ENCODE results near the gene CIPC. TPM values are rescaled to one million over a fixed set of nuclear protein-coding genes. Genes with fewer than 3 reads are reported as not detected.

The CIPC gene
- total and polyA plus RNA-seq, 9 donors: 7.0 to 32.4 (median 21.4) TPM

GRCh38 chr14:77094672-77095284 is 3.3 kb upstream of the CIPC start:
- Histone ChIP-seq H3K4me3 (no peak overlapping the region), H3K4me1 (ENCODE audit: insufficient read depth) (peaks cover 5% of the 10 kb centered on the region), H3K36me3 (no peaks in the 10 kb centered on the region), H3K27me3 (no peaks in the 10 kb centered on the region), H3K27ac (no peak overlapping the region), H3K9me3 (no peaks in the 10 kb centered on the region)
- intact Hi-C loops (cut with DNase I): no loop called here
- 22 to 27% (median 22%) methylated on average over 8 of the region's 8 CpGs for WGBS, 3 donors
- DNase-seq: peak; percentile 60 to 89 (median 76)
- no peak for TF ChIP-seq POLR2A (IDR thresholded peaks at IDR 0.05)
- peak in 1 of 3 donors; percentile 74 for TF ChIP-seq CTCF (IDR thresholded peaks at IDR 0.05)
- no peak for TF ChIP-seq EP300 (IDR thresholded peaks at IDR 0.05)

GRCh38 chr14:77097006-77097699 is 905 bp upstream of the CIPC start:
- H3K4me3 ChIP-seq: peak overlapping the region; percentile 94
- peak overlapping the region; percentile 33 to 91 for H3K27ac ChIP-seq
- TF ChIP-seq POLR2A (IDR thresholded peaks at IDR 0.05) (no peak), EP300 (IDR thresholded peaks at IDR 0.05) (no peak), CTCF (IDR thresholded peaks at IDR 0.05) (no peak)
- peaks cover 7% of the 10 kb centered on the region for H3K4me1 ChIP-seq (ENCODE audit: insufficient read depth)
- 2 to 3% (median 3%) methylated on average over 20 of the region's 20 CpGs for WGBS, 3 donors
- no peaks in the 10 kb centered on the region for H3K36me3 ChIP-seq
- H3K27me3 ChIP-seq: no peaks in the 10 kb centered on the region
- intact Hi-C loops (cut with DNase I): loop anchor here in 1 of 4 donors (2.0 kb wide), 1 partner anchor 70 kb away; no protein-coding TSS in a partner anchor
- no peak for DNase-seq
- H3K9me3 ChIP-seq: no peaks in the 10 kb centered on the region

- Histone ChIP-seq H3K36me3 (no peaks in the 10 kb centered on the region), H3K4me3 (peak overlapping the region; percentile 94), H3K27ac (peak overlapping the region; percentile 81 to 91), H3K9me3 (no peaks in the 10 kb centered on the region), H3K27me3 (no peaks in the 10 kb centered on the region), H3K4me1 (ENCODE audit: insufficient read depth) (peaks cover 7% of the 10 kb centered on the region)
- peak; percentile 35 to 74 (median 65) for DNase-seq
- 4 to 5% (median 4%) methylated on average over 22 to 23 of the region's 23 CpGs for WGBS, 3 donors
- intact Hi-C loops (cut with DNase I): no loop called here
- TF ChIP-seq POLR2A (IDR thresholded peaks at IDR 0.05) (no peak), CTCF (IDR thresholded peaks at IDR 0.05) (no peak), EP300 (IDR thresholded peaks at IDR 0.05) (no peak)
Measured at GRCh38 chr14:77098529-77099353, 683 bp downstream of the CIPC start.

- no peaks in the 10 kb centered on the region for H3K27me3 ChIP-seq
- intact Hi-C loops (cut with DNase I): no loop called here
- no peaks in the 10 kb centered on the region for H3K9me3 ChIP-seq
- DNase-seq: no peak
- no peaks in the 10 kb centered on the region for H3K36me3 ChIP-seq
- TF ChIP-seq CTCF (IDR thresholded peaks at IDR 0.05) (no peak), EP300 (IDR thresholded peaks at IDR 0.05) (no peak), POLR2A (IDR thresholded peaks at IDR 0.05) (no peak)
- H3K4me1 ChIP-seq (ENCODE audit: insufficient read depth): peaks cover 7% of the 10 kb centered on the region
- peak overlapping the region; percentile 94 for H3K4me3 ChIP-seq
- 32 to 34% (median 34%) methylated on average over 7 of the region's 7 CpGs for WGBS, 3 donors
- H3K27ac ChIP-seq: no peak overlapping the region
Measured at GRCh38 chr14:77099425-77100167, 1.5 kb downstream of the CIPC start.
